ENCODE measurements around the gene GNGT1. TPM values are rescaled to one million over a fixed set of nuclear protein-coding genes. Genes with fewer than 3 reads are reported as not detected.

The GNGT1 gene
- total RNA-seq, 1 experiment from 2014 or later: 0.63 TPM

DNA sequence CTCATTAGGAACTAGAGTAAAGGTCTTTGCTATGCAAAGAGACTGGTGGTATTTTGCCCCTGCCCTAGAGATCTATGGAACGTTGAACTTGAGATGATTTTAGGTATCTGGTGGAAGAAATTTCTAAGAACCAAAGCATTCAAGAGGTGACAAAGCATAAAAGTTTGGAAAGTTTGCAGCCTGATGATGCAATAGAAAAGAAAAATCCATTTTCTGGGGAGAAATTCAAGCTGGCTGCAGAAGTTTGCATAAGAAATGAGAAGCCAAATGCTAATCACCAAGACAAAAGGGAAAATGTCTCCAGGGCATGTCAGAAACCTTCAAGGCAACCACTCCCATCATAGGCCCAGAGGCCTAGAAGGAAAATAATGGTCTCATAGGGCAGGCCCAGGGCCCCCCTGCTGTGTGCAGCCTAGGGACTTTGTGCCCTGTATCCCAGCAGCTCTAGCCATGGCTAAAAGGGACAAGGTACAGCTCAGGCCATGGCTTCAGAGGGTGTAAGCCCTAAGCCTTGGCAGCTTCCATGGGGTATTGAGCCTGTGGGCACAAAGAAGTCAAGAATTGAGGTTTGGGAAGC lies 32.3 kb upstream of the GNGT1 start:
- Mint-ChIP-seq H3K36me3 (peaks cover 24% of the 10 kb centered on the region), H3K9me3 (peaks cover 38% of the 10 kb centered on the region), H3K27ac (no peak overlapping the region; the same call in 1 of the 2 replicates), H3K27me3 (ENCODE audit: low read depth) (no peaks in the 10 kb centered on the region), H3K4me3 (no peak overlapping the region), H3K4me1 (peaks cover 11% of the 10 kb centered on the region)
- TF ChIP-seq, protein P1, sequence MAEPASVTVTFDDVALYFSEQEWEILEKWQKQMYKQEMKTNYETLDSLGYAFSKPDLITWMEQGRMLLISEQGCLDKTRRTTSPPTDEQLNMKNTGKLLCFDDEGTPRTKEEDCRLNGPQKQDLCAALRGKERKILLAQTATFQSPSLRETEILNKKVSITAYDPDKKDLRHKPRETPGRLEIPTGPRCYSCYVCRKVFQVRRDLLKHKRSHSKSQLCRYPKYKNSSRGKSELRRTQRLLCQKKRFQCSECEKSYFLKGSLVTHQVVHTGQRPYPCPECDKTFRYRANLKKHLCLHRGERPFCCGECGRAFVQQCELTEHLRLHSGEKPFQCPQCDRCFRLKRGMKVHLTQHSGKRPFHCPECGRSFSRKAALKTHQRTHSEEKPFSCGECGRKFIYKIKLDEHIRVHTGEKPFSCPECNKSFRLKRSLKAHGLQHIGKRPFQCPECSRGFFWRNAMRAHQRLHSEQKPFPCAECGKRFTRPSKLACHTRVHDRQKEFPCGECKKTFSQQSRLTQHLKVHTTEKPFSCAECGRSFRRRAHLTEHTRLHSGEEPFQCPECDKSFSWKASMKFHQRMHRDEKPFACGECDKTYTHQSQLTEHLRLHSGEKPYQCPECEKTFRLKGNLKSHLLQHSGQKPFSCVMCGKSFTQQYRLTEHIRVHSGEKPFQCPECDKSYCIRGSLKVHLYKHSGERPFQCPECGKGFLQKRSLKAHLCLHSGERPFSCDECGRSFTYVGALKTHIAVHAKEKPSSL (CRISPR knock-in tag; conservative IDR thresholded peaks at IDR 0.05): no peak
- CTCF ChIA-PET: no interaction called here
- ATAC-seq: peak; percentile 79
- DNase-seq (ENCODE audit: low spot score): peak; percentile 34
- POLR2A ChIA-PET: no interaction called here

DNA sequence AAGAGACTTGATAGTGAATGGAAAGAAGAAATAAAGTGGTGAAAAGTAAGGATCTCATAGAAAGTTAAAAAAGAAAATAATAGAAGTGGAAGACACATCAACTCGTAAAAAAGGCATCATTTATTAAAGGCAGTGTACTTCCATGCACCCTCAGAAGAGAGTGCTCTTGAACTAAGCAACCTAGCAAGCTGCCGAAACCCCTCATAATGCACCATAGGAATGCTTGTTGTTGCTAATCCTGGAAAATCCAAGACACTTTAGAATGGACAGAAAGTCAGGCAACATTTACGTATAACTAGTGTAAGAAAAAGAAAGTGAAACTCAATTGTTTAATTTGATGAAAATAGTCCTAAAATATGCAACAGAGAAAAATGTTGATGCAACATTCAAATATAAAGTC lies 28.6 kb upstream of the GNGT1 start:
- ChIA-PET CTCF (no interaction called here), POLR2A (no interaction called here)
- H3K36me3 Mint-ChIP-seq: peaks cover 31% of the 10 kb centered on the region
- DNase-seq (ENCODE audit: low spot score) (no peak), ATAC-seq (no peak)
- H3K27ac Mint-ChIP-seq: no peak overlapping the region
- peaks cover 11% of the 10 kb centered on the region for H3K4me1 Mint-ChIP-seq
- H3K27me3 Mint-ChIP-seq (ENCODE audit: low read depth): no peaks in the 10 kb centered on the region
- TF ChIP-seq MXD4 (CRISPR knock-in tag; IDR thresholded peaks at IDR 0.05; ENCODE audit: borderline replicate concordance): no peak
- TF ChIP-seq, protein P2, sequence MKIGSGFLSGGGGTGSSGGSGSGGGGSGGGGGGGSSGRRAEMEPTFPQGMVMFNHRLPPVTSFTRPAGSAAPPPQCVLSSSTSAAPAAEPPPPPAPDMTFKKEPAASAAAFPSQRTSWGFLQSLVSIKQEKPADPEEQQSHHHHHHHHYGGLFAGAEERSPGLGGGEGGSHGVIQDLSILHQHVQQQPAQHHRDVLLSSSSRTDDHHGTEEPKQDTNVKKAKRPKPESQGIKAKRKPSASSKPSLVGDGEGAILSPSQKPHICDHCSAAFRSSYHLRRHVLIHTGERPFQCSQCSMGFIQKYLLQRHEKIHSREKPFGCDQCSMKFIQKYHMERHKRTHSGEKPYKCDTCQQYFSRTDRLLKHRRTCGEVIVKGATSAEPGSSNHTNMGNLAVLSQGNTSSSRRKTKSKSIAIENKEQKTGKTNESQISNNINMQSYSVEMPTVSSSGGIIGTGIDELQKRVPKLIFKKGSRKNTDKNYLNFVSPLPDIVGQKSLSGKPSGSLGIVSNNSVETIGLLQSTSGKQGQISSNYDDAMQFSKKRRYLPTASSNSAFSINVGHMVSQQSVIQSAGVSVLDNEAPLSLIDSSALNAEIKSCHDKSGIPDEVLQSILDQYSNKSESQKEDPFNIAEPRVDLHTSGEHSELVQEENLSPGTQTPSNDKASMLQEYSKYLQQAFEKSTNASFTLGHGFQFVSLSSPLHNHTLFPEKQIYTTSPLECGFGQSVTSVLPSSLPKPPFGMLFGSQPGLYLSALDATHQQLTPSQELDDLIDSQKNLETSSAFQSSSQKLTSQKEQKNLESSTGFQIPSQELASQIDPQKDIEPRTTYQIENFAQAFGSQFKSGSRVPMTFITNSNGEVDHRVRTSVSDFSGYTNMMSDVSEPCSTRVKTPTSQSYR (CRISPR knock-in tag; IDR thresholded peaks at IDR 0.05): no peak
- no peak for TF ChIP-seq GABPB1 (CRISPR knock-in tag; IDR thresholded peaks at IDR 0.05)
- TF ChIP-seq FOXJ3 (CRISPR knock-in tag; IDR thresholded peaks at IDR 0.05; ENCODE audit: borderline replicate concordance): no peak
- no peak for TF ChIP-seq ZBTB21 (CRISPR knock-in tag; IDR thresholded peaks at IDR 0.05; ENCODE audit: borderline replicate concordance)
- TF ChIP-seq, protein P3, sequence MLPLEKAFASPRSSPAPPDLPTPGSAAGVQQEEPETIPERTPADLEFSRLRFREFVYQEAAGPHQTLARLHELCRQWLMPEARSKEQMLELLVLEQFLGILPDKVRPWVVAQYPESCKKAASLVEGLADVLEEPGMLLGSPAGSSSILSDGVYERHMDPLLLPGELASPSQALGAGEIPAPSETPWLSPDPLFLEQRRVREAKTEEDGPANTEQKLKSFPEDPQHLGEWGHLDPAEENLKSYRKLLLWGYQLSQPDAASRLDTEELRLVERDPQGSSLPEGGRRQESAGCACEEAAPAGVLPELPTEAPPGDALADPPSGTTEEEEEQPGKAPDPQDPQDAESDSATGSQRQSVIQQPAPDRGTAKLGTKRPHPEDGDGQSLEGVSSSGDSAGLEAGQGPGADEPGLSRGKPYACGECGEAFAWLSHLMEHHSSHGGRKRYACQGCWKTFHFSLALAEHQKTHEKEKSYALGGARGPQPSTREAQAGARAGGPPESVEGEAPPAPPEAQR (CRISPR knock-in tag; IDR thresholded peaks at IDR 0.05): no peak
- TF ChIP-seq JUN (CRISPR knock-in tag; IDR thresholded peaks at IDR 0.05): no peak
- TF ChIP-seq ETV6 (CRISPR knock-in tag; IDR thresholded peaks at IDR 0.05): no peak
- no peak for TF ChIP-seq SOX15 (CRISPR knock-in tag; IDR thresholded peaks at IDR 0.05)
- TF ChIP-seq CREM (CRISPR knock-in tag; IDR thresholded peaks at IDR 0.05): no peak
- no peak for TF ChIP-seq OVOL2 (CRISPR knock-in tag; IDR thresholded peaks at IDR 0.05; ENCODE audit: borderline replicate concordance)
- no peak for TF ChIP-seq ATF1 (CRISPR knock-in tag; IDR thresholded peaks at IDR 0.05)
- TF ChIP-seq ESRRA (CRISPR knock-in tag; IDR thresholded peaks at IDR 0.05; ENCODE audit: borderline replicate concordance): no peak
- H3K9me3 Mint-ChIP-seq: peaks cover 44% of the 10 kb centered on the region
- no peak overlapping the region for H3K4me3 Mint-ChIP-seq

DNA sequence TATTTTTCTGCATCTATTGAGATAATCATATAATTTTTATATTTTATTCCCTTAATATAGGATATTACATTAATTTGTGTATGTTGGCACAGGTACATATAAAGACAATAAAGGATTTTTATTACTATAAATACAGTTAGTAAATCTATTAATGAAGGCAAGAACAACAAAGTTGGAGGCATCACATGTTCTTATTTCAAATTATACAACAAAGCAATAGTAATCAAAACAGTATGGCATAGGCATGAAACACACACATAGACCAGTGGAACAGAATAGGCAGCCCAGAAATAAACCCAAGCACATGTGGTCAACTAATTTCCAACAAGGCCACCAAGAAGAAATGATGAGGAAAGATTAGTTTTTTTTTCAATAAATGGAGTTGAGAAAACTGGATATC lies 27.0 kb upstream of the GNGT1 start:
- no peak for ATAC-seq
- H3K4me3 Mint-ChIP-seq: no peak overlapping the region

More for the DNA sequence above, 27.0 kb upstream of the GNGT1 start:
- H3K4me1 Mint-ChIP-seq: peaks cover 1% of the 10 kb centered on the region
- CTCF ChIA-PET: no interaction called here
- POLR2A ChIA-PET: no interaction called here
- H3K36me3 Mint-ChIP-seq: peaks cover 19% of the 10 kb centered on the region
- no peak overlapping the region for H3K27ac Mint-ChIP-seq
- no peaks in the 10 kb centered on the region for H3K27me3 Mint-ChIP-seq (ENCODE audit: low read depth)
- DNase-seq (ENCODE audit: low spot score): no peak
- TF ChIP-seq, protein P3 (CRISPR knock-in tag; IDR thresholded peaks at IDR 0.05): no peak
- TF ChIP-seq GABPB1 (CRISPR knock-in tag; IDR thresholded peaks at IDR 0.05) (no peak), ESRRA (CRISPR knock-in tag; IDR thresholded peaks at IDR 0.05; ENCODE audit: borderline replicate concordance) (no peak), ZNF423 (CRISPR knock-in tag; IDR thresholded peaks at IDR 0.05) (no peak)
- TF ChIP-seq, protein P4, sequence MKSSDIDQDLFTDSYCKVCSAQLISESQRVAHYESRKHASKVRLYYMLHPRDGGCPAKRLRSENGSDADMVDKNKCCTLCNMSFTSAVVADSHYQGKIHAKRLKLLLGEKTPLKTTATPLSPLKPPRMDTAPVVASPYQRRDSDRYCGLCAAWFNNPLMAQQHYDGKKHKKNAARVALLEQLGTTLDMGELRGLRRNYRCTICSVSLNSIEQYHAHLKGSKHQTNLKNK (CRISPR knock-in tag; IDR thresholded peaks at IDR 0.05): no peak
- TF ChIP-seq, protein P5, sequence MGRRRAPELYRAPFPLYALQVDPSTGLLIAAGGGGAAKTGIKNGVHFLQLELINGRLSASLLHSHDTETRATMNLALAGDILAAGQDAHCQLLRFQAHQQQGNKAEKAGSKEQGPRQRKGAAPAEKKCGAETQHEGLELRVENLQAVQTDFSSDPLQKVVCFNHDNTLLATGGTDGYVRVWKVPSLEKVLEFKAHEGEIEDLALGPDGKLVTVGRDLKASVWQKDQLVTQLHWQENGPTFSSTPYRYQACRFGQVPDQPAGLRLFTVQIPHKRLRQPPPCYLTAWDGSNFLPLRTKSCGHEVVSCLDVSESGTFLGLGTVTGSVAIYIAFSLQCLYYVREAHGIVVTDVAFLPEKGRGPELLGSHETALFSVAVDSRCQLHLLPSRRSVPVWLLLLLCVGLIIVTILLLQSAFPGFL (CRISPR knock-in tag; IDR thresholded peaks at IDR 0.05; ENCODE audit: borderline replicate concordance): no peak
- H3K9me3 Mint-ChIP-seq: peaks cover 30% of the 10 kb centered on the region
